K562 (cell line): ENCODE measurements around the gene STK25.

ENCODE experiments used
- MCM3 ChIP-seq: fragments of 450-650 bp; IDR thresholded peaks from 2 replicates; pipeline ENCODE4 v1.6.1; 2016
- ZC3H4 ChIP-seq: sonication (generic); formaldehyde crosslinking; IDR thresholded peaks from 2 replicates; pipeline ENCODE4 v1.9.0; 2021; ENCODE audit warnings: missing genetic modification reagents, borderline replicate concordance

- TF ChIP-seq ZC3H4 (CRISPR knock-in tag): no peak
- no peak for TF ChIP-seq MCM3
Measured at GRCh38 chr2:241516520-241516965, 8.2 kb upstream of the STK25 start.
